Measurements from ENCODE around the gene CCR5AS.
"Not testable (repeated sequence)": the region's sequence is repeated elsewhere in the genome, so short reads cannot be mapped to it uniquely, and the experiment has no call there.

The CCR5AS gene

DNA sequence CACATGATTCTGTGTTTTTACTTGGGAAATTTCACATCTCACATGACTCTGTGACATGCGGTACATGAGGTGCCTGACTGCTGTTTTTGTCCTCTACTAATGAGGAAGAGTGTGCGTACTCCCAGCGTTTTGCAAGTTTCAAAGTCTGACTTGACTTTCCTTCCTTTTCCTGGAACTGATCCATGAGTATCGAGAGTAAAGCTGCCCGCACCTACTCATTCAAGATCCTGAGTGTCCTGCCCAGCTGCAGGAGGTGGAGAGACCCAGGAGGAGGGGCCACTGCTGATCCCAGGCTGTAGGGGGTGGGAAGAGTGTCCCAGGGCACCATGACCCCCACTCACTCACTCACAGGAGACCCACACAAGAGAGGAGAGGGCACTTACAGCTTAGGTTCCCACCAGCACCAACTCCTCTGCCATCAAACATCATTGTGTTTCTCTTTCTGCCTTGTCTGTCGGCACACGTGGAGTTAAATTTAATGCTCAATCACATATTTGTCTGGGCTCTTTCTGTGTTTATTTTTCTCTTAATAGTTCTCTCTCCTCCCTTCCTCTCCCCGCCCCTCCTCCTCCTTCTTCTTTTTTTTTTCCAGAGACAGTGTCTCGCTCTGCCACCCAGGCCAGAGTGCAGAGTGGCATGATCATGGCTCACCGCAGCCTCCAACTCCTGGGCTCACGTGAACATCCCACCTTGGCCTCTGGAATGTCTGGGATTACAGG, 1.4 kb downstream of the CCR5AS start:
- DNase-seq, result no peak

DNA sequence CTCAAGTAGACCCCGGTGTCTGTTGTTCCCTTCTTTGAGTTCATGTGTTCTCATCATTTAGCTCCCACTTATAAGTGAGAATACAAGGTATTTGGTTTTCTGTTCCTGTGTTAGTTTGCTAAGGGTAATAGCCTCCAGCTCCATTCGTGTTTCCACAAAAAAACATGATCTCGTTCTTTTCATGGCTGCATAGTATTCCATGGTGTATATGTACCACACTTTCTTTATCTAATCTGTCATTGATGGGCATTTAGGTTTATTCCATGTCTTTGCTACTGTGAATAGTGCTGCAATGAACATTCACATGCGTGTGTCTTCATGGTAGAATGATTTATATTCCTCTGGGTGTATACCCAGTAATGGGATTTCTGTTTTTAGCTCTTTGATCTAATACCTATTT, 4.0 kb downstream of the CCR5AS start:
- DNase-seq, result not testable (repeated sequence)

DNA sequence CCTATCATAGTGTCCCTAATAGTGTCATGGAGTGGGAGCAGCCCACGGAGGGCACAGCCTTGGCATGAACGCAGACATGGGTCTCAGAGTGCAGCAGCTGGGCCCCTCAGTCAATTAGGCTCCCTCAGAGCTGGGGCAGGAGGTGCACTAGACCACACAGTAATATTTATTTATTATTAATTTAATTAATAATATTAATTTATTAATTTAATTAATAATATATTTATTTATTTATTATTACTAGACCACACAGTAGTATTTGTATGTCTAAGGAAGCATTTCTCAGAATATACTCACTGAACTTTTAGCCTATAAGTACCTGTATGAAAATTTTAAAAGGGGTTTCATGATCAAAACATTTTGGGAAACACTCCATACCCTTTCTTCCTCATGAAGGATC, 5.3 kb downstream of the CCR5AS start:
- no peak for DNase-seq

DNA sequence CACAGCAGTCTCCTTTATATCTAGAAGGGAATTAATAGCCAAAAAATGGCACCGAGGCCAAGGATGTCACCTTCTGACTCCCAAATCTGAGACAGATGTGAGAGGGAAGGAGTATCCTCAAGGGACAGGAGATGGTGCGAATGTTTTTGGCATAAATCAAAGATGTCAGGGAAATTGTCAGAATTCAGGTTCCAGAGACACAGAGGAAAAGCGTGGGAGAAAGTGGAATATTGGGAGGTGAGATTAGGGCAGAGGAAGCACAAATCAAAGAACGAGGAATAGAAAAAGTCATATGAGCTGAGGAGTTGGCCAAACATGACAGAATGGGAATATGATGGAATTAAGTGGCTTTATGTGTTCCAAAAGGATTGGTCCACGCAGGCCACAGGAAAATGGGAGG, 6.0 kb downstream of the CCR5AS start:
- DNase-seq, result no peak

DNA sequence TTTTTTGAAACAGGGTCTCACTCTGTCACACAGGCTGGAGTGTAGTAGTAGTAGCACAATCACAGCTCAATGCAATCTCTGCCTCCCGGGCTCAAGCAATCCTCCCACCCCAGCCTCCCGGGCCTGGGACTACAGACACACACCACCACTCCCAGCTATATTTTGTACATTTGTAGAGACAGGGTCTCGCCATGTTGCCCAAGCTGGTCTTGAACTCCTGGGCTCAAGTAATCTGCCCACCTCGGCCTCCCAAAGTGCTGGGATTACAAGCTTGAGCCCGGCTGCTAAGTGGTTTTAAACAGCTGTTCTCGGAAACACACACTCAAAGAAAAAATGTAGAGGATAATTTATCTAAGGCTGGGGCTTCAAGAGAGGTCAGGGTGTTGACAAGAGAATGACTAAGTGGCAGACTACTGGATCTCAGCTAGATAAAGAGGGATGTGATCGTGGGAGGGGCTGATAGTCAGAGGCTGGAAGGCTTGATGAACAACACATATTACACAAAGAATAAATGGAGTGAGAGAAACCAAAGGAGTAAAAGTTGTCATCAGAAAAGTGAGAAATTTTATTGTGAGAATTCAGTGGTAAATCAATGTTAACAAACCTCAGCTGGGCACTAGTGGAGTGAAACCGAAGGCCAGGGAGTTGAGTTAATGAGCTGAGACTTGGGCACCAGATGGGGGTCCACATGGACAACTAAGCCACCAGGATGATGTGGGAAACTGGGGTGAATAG, 6.7 kb downstream of the CCR5AS start:
- DNase-seq, result peak; percentile 11

DNA sequence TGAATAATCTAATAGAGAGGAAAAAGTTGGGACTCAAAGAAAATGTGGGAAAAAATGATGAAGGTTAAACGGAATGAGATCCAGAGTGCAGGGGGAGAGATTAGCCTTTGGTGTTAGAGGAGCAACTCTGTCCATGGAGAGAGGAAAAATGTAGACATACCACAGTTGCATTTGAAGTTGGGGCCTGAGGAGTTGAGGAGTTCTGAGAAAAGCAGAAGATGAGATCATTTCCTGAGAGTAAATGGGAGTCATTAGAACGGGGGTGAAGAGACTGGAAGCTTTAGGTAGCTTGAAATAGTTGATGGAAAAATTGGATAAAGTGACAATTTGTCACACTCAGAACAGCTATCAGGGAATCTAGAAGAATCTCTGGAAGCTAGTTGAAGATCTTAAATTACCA, 7.3 kb downstream of the CCR5AS start:
- DNase-seq, result no peak

DNA sequence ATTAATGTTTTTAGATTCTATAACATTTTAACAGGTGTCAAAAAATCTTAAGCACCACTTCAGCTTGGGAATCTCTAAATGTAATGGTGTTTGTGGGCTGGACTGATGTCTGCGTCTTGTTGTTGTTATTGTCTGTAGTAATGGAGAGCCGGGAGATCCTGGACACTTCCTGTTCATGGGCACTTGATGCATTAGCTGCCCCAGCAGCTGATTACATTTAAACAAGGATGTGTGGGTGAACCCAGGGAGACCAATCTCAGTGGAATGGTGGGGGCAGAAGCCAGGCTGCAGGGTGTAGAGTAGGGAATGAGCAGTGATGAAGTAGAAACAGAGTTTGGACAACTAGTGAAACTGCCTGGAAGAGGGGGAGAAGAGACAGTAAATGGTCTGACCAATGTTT, 7.8 kb downstream of the CCR5AS start:
- DNase-seq, result no peak

DNA sequence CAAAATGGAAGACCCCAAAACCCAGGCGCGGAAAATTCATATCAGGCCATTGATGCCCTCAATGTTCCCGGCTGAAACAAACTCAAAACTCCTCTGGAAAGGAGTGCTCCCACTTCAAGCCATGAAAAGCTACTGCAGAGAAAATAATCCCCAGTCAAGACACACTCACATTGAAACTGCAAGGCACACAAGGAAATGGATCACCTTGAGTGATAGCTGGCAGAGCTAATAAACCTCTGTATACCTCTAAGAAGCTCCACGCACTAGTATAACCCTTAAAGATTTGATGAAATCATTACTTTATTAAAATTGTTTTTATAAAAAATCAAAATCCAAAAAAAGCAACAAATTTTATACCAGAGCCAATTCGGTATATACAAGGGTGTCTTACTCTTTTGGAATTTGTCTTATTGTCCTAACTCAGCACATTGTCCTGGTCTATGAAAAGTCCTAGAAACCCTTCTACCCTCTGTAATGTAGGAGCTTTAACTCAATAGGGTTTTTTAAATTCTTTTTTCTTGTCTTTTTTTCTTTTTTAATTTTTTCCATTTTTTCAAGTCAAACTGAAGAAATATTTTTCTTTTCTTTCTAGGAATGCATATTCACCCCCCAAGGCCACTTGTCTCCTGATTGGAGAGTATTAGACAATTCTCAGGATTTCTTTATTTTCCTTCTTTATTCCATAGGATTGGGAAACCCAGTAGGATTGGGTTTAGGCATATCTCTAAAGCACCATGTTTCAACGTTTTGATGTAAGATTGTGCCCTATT, 8.5 kb downstream of the CCR5AS start:
- no peak for DNase-seq

DNA sequence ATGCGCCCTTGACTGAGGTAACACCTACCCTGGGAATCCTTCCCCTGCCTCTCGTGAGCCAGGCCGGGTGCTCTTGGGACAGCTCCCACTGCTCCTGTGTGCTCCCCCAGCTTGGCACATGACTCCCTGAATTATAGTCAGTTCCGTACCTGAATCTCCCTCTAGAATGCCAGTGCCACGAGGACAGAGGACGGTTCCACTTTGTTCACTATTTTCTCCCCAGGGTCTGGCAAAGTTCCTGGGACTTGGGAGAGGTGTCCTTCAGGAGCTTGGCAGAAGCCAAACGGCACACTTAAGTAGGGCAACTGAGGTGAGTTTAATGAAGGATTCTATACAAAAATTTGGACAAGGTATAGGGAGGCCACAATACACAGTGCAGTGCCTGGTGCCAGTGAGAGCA, 9.8 kb downstream of the CCR5AS start:
- no peak for DNase-seq

DNA sequence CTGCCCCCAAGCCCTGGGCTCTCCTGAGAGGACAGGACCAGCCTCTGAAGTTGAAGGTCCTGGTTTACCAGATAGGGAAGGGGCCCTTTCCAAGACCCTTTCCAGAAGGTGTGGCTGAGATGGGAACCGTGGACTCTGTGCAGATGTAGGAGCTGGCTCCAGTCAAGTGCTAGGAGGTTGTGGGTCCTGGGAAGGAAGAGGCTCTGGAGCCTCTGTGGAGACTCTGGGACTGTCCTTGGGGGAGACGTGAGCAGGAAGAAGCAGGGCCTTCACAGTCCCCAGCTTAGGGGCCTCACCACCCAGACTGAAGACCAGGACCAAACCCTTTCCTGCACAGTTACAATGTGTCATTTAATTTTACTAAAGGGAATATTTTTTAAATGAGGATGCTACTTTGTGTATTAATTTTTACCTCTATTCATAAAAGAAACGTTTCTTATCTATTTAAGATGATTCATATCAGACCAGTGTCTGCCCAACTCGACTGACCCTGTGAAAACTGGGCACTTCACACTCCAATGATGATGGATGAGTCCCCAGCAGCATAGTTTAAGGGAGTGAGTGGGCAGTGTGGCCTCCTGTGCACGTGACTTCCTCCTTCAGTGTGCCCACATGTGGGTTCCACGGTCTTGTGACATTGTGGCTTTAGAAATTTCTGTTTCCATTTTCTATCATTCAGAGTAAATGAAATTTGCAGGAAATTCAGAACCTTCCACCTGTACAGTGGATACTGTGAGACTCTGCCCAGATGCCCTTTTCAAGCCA, 10.9 kb downstream of the CCR5AS start:
- DNase-seq, result no peak

DNA sequence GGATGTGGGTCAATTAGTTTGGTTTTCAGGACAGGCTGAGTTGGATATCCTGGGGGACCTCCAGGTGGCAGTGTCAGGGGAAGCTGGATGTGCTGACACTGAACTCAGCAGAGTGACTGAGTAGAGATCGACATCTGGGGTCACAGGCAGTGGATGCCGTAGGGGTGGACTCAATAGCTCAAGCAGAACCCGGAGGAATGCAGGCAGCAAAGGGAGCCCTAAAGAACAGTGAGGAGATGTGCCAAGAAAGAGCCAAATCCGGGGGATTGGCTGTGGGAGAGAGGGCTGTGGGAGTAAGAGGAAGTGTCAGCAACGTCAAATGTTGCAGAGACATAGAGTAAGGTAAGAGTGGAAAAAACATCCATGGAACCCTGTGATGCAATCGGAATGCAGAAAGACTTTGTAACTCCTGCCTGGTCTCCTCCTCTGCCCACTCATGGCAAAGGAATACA, 11.6 kb downstream of the CCR5AS start:
- DNase-seq, result no peak

DNA sequence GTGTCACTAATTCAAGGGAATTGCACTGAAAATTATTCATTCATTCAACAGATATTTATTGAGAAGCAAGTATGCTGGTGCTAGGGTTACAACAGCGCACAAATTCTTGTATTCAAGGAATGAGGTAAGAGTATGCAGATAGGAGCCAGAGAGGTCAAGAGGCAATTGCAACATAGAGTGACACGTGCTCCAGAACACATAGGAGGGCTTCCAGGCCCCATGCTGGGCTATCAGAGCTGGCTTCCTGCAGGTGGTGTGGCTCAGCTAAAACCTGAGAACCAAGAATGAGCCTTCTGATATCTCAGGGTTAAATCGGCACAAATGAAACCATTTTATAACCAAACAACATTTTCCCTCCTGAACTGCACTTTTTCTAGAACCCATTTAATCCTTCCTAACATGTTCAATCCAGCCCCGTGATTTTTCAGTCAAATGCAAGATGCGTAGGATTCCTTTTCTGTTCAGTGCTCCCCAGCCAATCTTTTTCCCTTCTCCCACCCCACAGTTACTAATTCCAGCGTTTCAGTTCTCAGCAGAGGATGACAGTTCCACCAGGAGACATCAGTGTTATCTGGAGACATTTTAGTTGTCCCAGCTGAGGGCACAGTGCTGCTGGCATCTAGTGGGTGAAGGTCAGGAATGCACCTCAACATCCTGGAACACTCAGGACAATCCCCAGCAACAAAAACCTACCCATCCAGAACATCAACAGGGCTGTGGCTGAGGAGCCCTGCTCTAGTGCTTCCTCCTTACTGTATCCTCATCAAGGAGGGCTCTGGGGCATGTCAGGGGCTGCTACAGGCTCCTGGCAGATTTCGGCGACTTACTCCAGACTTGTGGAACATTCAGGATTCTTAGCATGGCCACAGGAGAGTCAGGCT, 13.1 kb downstream of the CCR5AS start:
- no peak for DNase-seq

DNA sequence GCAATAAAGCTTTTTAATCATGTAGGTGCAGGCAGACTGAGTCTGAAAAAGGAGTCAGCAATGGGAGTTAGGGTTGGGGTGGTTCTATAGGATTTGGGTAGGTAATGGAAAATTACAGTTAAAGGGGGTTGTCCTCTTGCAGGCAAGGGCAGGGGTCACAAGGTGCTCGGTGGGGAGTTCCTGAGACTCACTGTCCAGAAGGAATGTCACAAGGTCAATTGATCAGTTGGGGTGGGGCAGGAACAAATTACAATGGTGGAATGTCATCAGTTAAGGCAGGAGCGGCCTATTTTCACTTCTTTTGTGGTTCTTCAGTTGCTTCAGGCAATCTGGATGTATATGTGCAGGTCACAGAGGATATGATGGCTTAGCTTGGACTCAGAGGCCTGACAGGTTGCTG, 13.9 kb downstream of the CCR5AS start:
- DNase-seq, result no peak

DNA sequence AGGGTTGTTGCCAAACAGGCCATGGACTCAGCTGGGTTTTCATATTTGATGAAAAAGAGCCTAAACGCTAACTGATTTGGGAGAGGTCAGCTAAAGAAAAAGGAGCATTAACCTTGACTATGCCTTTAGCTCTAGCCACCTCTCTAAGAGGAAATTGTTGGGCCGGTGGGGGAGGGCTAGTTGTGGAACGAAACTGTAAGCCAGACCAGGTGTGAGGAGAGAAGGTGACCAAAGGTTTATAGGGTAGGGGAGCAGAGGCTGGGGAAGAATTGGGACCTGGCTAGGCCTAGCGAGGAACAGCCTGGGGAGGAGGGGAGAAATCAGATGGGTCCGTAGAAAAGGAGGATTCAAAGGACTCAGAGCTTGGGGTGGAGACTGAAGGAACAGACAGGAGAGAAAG, 15.3 kb downstream of the CCR5AS start:
- not testable (repeated sequence) for DNase-seq

DNA sequence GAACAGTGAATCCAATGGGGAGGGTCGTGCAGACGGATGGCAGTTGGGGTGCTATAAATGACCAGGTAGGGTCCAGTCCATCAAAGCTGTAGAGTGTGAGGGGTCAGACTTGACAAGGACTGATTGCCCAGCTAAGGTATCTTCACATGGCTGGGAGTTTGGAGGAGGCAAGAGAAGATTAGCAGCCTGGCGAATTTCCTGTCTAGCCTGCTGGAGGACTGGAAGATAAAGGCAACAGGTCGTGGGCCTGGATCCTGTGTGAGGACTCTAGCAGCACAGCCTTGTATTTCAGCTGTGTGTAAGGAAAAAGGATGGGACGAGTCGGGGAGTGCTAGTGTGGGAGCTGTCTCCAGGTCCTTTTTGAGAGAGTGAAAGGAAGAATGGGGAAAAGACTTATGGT, 17.6 kb downstream of the CCR5AS start:
- no peak for DNase-seq

DNA sequence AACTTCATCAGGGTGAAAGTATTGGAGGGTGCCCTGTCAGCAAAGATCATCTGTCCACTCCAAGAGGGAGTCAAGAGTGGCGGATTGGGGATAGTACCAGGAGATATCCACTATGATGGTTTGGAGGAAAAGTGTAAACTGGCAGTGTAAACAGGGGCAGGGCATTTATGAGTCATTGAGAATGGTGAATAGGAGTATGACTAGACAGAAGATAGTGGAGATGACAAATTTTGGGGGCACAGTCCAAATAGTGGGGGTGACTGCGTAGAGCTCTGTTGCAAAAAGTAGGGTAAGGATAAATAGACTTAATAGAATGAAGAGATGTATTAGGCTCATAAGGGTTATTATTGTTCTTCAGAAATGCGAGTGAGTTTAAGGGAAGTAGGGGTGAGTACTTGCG, 18.0 kb downstream of the CCR5AS start:
- not testable (repeated sequence) for DNase-seq

DNA sequence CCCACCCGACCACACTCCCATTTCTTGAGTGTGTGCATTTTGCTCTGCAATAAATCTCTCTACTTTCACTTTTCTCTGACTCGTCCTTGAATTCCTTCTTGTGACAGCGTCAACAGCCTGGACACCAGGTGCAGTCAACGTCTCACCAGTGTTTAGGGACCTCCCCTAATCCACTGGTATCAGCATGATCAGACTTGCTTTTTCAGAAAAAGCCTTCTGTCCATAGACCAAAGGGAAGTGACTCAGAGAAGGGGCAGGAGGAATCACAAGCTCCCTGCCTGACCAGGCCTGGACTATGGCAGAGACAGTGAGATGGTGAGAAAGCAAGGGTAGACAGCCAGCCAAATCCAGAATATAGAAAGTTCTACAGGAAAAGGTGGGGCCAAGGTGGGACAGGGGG, 20.7 kb downstream of the CCR5AS start:
- DNase-seq, result no peak

DNA sequence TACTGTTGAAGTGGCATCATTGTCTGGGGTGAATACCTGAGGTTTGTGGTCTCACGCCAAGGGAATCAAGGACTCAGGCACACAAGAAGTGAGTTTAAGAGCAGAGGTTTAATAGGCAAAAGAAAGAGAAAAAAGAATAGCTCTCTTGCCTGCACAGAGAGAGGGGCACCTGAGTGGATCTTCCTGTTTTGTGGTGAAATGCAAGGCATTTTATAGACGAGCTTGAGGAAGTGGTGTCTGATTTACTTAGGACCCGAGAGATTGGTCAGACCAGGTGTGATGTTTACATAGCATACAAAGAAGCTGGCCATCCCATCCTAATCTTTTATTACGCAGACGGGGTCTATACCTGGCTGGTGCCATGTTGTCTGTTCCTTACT, 22.9 kb downstream of the CCR5AS start:
- DNase-seq, result no peak

DNA sequence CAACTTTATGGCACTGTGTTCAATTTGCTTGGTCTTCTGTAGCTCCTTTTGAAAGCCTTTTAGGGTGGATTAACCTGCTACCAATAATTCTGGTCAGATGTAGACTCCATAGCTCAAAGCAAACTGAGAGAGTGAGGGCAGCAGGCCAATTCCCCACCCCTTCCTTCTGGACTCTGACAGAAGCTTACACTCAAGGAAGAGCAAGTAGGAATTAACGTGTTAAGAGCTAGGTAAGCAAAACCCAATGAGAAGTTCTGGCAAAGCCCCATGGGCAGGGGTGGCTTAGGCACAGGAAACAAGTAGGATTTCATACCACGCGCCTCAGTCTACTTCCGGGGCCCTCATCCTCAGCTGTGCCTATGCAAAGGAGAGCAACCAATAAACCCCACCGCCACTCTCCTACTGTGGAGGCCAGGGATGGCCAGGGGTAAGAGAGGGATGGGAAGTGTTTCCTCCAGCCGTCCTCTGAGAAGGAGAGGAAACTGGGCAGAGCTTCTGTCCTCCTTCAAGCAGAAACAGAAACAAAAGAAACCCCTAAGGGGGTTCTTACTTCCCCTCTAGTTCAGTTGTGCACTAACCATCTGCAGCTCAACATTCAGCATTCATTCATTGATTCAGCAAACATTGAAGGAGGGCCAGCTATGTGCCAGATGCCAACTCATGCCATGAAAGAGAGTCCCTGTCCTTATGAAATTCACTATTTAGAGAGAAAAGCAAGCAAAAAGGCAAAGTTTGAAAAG, 23.5 kb downstream of the CCR5AS start:
- no peak for DNase-seq

DNA sequence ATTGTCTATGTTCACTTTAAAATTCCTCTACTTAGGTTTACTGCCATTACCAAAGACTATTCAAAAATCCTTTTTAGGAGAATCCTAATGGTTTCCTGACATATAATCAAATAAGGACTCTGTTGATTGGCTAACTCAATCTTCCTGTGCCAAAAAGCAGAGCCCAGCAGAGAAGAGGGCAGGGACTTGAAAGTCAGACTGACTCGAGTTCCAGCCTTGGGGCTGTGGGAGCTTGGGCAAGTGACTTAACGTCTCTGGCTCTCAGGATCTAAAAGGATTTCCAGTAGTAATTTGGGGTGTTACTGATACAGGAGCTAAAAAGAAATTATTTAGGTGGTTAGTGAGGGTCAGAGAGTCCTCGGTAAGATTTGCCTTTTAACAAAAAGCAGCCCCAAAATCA, 25.2 kb downstream of the CCR5AS start:
- DNase-seq, result no peak
